GM21515 (cell line): Measurements from ENCODE around the gene SUN1.
A peak's percentile ranks its signal among the peaks of the same experiment; 100 is the strongest.
"Not testable (repeated sequence)": the region's sequence is repeated elsewhere in the genome, so short reads cannot be mapped to it uniquely, and the experiment has no call there.

ENCODE experiments used
- ATAC-seq: cut with Tn5 transposase; IDR thresholded peaks from one replicate; pipeline ENCODE4 v1.9.1; 2021; ENCODE audit not compliant: unreplicated experiment

Gene SUN1

DNA sequence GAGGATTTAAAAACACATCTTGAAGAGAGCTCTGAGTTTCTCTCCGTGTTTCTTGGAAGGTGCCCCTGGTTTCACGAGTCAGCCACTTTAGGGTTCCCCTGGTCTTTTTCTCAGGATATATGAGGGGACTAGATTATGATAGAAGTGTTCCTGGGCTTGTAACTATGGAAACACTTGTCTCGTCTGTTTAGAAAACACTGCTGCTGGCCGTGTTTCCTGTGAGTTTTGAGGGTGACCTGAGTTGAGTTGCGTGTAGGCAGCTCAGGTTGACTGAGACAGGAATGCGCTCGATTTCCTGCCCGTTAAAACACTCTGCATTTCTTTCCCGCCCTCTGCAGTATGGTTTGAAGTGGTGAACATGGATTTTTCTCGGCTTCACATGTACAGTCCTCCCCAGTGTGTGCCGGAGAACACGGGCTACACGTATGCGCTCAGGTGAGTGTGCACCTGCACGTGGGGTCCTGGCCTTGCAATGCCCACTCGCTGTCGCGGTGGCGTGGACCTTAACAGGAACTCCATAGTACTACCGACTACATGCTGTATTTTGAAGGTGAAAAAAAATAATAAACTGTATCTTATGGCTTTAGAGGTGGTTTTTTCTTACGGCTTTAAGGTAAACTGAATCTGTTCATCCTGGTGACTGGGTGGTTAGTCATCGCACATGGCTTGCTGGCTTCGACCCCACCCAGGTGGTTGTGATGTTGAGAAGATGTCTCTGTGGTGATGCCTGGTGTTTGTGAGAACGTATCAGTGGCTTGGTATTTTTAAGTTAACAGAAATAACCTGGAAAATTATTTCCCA lies at the start of gene SUN1:
SUN1 (plus strand) TSS at position 310 of the 801 bp plus-strand sequence; CDS start at position 359, 49 bp downstream.
- peak; percentile 32 for ATAC-seq

- no peak for ATAC-seq
These were observed 49.4 kb upstream of the SUN1 start for GRCh38 chr7:782718-783449.

DNA sequence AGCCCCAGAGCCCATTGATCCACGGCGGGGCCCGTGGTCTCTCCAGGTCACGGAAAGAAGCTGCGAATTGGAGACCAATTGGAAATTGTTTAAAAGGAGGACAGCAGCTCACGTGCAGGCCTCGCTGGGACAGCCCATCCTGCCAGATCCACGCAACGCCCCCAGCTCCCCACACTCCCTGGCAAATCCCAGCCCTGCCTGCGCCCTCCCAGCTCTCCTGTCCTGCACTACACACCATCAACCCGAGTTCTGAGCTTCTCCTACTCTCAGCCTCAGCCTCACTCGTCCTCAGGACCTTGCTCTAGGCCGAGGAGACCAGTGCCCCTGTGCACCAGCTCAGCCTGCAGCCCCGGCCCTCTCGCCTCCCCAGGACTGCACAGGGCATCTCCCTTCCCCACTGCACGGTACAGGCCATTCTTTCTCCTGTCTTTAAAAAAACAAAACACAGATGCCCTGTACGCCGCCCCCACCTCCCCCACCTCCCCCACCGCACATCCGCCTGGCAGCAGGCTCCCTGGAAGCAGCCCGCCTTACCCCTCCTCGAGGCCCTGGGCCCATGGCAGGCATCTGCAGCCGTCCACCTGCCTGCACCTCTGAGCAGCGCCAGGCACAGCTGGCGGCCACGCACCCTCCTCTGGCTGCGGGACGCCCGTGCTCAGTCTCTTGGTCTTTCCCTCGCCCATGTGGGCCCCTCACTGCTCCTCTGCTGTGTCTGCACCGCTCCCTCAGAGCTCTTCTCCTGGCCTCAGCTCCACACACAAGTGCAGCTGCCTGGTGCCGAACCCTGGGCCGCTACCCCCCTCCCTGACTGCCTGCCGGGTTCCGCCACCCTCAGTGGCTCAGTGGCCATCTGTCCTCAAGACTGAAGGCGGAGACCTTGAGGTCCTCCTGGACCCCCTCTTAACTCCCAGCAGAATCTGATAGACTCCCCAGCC lies 48.5 kb upstream of the SUN1 start:
- ATAC-seq = no peak

DNA sequence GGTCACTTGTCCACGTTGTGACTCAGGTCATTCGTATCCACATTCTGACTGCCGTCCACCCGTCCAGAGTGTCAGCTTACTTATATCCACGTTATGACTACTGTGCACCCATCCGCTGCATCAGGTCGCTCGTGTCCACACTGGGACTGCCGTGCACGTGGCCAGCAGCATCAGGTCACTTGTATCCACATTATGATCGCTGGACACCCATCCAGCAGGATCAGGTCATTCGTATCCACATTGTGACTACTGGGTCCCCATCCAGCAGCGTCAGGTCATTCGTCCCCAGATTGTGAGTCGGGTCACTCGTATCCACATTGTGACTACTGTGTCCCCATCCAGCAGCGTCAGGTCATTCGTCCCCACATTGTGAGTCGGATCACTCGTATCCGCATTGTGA lies 47.3 kb upstream of the SUN1 start:
- ATAC-seq = no peak

DNA sequence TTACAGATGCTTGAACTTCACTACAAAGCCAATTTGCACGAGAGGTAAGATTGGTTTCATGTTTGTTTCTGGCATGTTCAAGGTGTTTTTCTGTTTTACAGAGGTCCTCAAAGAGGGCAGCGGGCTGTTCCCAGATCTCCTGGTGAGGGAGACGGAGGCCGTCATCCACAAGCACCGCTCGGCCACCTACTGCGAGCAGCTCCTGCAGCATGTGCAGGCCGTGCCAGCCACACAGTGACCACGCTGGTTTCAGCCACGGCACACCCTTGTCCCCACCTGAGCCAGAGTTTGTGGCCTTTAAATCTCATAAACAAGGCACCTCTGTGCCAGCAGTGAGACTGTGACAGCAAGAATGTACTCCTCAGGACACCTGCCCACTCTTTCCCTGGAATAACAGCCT lies 46.9 kb upstream of the SUN1 start:
- ATAC-seq = no peak

DNA sequence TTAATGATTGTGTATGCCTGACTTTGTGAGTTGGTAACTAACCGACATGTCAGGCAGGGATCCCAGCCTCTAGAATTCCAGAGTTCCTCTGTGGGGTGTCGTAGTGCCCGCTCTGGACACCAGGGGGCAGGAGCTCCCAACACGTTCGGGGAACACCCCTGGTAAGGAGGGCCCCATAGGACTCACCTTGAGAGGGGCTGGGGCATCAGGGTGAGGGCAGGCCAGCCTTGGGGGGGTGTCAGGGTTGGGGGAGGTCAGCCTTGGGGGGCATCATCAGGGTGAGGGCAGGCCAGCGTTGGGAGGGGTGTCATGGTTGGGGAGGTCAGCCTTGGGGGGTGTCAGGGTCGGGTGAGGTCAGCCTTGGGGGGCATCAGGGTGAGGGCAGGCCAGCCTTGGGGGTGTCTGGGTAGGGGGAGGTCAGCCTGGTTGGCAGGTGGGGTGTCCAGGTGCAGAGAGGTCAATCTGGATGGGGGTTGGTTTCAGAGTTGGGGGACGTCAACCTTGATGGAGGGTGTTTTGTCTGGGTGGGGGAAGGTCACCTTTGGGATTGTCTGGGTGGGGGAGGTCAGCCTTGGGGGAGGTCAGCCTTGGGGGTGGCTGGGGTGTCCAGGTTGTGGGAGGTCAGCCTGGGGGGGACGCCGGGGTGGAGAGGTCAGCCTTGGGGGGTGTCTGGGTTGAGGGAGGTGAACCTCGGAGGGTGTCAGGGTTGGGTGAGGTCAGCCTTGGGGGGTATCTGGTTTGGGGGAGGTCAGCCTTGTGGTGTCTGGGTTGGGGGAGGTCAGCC lies 45.6 kb upstream of the SUN1 start:
- no peak for ATAC-seq

- ATAC-seq = no peak
These were observed 44.7 kb upstream of the SUN1 start for GRCh38 chr7:787332-788240.

DNA sequence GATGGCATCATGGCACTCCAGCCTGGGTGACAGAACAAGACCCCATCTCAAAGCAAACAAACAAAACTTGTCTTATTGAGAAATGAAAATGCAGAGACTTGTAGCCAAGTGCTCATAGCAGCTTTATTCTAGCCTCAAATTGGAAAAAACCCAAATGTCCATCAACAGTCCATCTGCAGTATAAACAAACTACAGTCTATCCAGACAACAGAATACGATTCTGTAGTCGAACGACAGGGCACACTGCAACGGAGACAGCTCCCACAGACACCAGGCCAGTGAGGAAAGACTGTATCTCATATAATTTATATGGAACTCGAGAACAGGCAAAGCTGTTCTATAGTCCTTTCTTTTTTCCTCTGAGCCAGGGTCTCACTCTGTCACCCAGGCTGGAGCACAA lies 40.8 kb upstream of the SUN1 start:
- ATAC-seq = no peak

DNA sequence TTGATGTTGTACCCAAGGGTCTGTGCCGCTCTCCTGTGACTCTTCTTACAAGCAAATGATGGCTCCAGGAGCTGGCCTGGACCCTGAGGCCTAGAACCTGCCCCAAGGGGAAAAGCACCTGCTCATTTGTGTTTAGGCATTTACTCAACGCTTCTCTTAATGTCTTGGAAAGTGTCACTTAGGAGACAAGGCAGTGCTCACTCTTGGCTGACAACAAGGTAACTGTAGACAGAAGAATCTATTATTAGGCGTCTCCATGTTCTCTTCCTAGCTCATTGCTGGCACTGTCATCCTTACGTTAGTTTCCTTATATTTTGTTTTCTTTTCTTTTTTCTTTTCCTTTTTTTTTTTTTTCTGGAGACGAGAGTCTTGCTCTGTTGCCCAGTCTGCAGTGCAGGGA lies 38.1 kb upstream of the SUN1 start:
- no peak for ATAC-seq

GRCh38 chr7:794671-795329 lies 37.5 kb upstream of the SUN1 start:
- no peak for ATAC-seq

- ATAC-seq = not testable (repeated sequence)
These were observed 35.7 kb upstream of the SUN1 start for GRCh38 chr7:796434-797169.

- no peak for ATAC-seq
These were observed 33.3 kb upstream of the SUN1 start for GRCh38 chr7:798921-799470.

- no peak for ATAC-seq
These were observed 31.6 kb upstream of the SUN1 start for GRCh38 chr7:800692-801091.

- ATAC-seq = not testable (repeated sequence)
These were observed 30.9 kb upstream of the SUN1 start for GRCh38 chr7:801351-801750.

DNA sequence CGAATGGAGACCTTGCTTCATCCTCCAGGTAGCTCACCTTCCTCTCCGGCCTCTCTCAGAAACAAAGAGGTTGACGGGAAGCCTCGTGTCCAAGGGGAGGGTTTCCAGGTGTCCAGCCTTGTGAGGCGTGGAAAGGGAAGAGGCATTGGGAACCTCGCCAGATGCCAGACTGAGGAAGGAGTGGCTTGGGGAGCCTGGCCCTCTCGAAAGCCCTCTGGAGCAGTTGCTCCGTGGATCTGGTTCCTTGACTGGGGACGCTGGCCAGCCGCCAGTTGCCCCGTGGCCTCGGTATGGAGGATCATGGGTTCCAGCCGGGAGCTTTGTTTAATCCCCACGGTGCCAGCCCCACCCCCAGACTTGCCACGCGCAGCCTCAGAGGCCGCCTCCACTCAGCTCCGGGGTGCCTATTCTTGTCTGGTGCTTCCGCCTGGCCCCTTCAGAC lies 30.3 kb upstream of the SUN1 start:
- ATAC-seq = no peak

DNA sequence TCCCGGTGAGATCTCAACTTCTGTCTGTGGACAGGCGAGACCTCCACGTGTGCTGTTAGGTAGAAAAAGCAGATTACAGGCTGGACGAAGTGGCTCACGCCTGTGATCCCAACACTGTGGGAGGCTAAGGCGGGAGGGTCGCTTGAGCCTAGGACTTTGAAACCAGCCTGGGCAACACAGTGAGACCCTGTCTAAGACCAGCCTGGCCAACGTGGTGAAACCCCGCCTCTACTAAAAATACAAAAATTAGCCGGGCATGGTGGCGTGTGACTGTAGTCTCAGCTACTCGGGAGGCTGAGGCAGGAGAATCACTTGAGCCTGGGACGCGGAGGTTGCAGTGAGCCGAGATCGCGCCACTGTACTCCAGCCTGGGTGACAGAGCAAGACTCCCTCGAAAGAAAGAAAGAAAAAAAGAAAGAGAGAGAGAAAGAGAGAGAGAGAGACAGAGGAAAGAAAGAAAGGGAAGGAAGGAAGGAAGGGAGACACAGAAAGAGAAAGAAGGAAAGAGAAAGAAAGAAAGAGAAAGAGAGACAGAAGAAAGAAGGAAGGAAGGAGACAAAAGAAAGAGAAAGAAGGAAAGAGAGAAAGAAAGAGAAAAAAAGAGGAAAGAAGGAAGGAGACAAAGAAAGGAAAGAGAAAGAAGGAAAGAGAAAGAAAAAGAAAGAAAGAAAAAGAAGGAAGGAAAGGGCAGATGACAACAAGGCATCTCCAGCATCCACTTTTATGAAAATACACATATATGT lies 29.6 kb upstream of the SUN1 start:
- ATAC-seq = no peak

DNA sequence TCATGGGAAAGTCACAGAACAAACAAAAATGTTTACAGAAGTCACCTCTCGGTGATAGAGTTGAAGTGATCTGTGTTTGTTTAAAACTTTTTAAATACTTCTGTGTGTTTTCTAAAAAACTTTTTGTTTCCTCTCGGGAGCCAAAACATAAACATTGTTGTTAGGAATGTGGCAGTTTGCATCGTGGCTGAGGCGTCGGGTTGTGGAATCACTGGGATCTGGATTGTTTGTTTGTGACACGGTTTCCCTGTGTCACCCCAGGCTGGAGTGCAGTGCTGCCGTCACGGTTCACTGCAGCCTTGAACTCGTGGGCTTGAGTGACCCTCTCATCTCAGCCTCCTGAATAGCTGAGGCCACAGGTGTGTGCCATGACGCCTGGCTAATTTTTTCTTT lies 29.0 kb upstream of the SUN1 start:
- ATAC-seq = no peak
